CMK (cell line): Measurements from ENCODE around the gene OXNAD1.

ENCODE experiments used
- DNase-seq: peaks from one replicate; pipeline ENCODE4 v3.0.0-alpha.2; 2010; ENCODE audit warnings: low read depth

OXNAD1 gene

GRCh38 chr3:16264708-16265454 is at the start of gene OXNAD1, which contains the start of gene DPH3:
Gene OXNAD1, plus strand, starts transcription at chr3:16265212. Its CDS starts 5,741 bp downstream, at chr3:16270953.
Gene DPH3, minus strand, starts transcription at chr3:16264943. Its CDS starts 67 bp downstream, at chr3:16264876.
- DNase-seq: peak; percentile 98

- DNase-seq: no peak
Observed at GRCh38 chr3:16216373-16216935, 48.6 kb upstream of the OXNAD1 start.

DNA sequence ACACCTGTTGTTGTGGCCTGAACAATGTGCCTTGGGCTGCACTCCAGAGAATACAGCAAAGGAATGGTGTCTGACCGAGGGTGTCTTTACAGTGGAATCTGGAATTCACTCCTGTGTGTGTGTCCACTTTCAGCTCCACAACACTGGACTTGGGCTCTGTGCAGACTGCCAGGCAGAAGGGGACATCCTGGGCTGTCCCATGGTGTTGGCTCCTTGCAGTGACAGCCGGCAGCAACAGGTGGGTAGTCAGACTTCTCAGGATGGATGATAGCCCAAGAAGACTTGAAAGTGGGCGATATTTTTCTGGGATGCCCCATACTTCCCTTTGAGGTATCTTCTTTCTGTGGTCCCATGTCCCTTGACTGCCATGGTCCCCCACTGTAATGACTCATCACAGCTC is 45.2 kb upstream of the OXNAD1 start:
- no peak for DNase-seq

DNA sequence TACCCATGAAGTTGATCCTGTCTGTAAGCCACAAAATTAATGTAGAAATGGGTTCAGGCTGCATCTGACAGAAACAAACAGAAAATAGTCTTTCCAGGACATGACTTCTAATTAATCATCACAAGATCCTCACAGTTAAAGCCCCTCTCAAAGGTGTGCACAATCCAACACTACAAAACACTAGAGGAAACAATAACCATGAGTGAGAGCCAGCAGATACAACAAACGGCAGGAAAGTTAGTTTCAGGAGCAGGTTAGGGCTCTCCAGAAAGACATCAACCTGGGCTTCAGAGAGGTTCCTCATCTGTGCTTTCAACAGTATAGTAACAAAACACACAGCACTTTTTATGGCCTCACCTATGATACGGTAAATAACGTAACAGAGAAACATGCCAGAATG is 43.0 kb upstream of the OXNAD1 start:
- DNase-seq: no peak

GRCh38 chr3:16222547-16222946 is 42.5 kb upstream of the OXNAD1 start:
- no peak for DNase-seq

- DNase-seq: no peak
Observed at GRCh38 chr3:16224325-16224724, 40.7 kb upstream of the OXNAD1 start.

DNA sequence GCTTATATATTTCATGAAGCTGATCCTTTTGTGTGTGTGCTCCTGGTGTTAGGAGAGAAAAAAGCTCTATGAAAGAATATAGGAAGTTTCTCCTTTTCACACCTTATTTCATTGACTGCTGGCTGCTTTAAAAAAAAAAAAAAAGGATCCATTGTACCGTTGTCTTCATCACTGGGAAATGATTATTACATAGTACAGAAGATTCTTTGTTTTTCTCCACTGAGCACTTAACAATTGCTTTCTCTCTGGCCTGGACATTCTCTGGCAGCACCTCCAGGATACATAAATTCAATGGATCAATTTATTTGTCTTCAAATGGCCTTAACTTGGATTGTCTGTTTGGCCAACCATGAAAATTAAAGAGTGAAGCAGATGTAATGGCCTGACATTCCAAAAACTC is 37.4 kb upstream of the OXNAD1 start:
- no peak for DNase-seq

GRCh38 chr3:16229681-16230080 is 35.3 kb upstream of the OXNAD1 start:
- DNase-seq: no peak

- DNase-seq: no peak
Observed at GRCh38 chr3:16231983-16232382, 33.0 kb upstream of the OXNAD1 start.

GRCh38 chr3:16233806-16234205 is 31.2 kb upstream of the OXNAD1 start:
- DNase-seq: no peak

- no peak for DNase-seq
Observed at GRCh38 chr3:16234281-16234680, 30.7 kb upstream of the OXNAD1 start.

DNA sequence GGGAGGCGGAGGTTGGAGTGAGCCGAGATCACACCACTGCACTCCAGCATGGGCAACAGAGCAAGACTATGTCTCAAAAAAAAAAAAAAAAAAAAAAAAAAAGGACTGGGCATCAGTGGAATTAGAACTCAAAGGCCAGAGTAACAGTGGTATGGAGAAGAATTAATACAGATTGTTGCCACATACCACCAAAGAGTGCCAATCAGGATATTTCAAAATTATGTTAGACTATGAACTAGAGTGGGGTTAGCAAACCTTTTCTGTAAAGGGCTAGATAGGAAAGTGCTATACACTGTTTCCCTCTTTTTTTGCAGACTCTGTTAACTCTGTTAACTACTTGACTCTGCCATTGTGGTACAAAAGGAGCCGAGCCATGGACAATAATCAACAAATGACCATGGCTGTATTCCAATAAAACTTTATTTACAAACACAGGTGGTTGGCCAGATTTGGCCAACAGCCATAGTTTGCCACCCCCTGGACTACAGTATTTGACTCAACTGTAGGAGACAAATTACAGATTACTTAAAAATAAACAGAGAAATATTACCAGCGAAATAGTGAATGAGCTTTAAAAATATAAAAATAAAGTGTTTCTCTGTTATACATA is 28.9 kb upstream of the OXNAD1 start:
- DNase-seq: no peak

DNA sequence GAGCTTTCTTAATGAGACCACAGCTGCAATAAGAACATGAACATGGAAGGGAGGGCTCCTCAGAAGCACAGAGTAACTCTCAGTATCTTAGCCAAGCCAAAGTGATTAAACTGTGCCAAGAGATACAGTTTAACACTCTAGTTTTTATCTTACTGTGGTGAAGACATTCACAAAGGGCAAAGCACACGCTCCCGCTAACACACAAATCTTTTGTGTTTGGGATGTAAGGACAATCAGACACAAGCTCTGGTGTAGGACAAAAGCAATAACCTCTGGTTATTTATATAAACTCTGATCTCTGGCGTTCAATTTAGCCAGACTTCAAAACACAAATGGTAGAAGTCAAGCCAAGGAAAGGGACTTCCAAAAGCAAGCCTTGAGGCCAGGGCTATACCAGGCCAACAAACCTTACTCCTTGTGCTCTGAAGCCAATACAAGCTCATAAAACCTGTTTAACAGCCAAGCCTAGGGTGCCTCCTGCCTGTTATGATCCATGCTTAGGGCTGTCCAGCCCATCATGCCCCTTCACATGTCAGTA is 28.1 kb upstream of the OXNAD1 start:
- DNase-seq: no peak

- no peak for DNase-seq
Observed at GRCh38 chr3:16239086-16239770, 25.8 kb upstream of the OXNAD1 start.

- DNase-seq: no peak
Observed at GRCh38 chr3:16239780-16240179, 25.2 kb upstream of the OXNAD1 start.

DNA sequence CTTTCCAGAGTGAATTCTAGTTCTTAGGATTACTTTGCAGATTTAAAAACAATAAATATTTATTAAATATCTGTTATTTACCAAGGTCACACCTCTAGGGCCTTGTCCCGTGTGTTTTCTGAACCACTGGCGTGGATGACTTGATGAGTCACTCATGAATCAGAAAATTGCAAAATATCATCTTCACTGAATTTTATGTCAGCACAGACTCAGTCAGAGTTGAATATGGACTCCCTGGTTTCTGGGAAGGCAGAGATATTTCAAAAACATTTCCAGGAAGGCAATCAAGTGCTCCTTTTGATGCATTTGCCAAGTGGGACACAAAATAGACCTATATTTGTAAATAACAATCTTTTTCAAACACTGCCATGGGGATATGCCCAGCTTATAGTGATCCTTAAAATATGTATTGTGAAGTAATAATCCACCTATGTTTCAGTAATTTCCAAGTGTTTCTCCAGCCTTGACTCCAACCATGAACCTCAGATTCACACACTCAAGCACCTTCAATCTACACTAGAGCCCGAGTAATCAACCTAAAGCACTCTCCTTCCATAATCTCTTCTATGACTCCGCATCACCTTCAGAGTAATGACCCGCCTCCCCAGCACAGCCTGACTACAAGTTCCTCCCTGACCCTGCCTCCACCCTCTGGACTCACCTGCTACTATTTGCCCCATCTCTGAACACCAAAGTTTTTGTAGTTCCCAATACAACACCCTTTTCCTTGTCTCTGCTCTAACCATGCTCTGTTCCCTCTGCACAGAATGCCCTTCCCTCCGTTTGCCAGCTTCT is 24.6 kb upstream of the OXNAD1 start:
- DNase-seq: no peak

GRCh38 chr3:16241225-16241624 is 23.8 kb upstream of the OXNAD1 start:
- DNase-seq: no peak

- DNase-seq: no peak
Observed at GRCh38 chr3:16242177-16242576, 22.8 kb upstream of the OXNAD1 start.

DNA sequence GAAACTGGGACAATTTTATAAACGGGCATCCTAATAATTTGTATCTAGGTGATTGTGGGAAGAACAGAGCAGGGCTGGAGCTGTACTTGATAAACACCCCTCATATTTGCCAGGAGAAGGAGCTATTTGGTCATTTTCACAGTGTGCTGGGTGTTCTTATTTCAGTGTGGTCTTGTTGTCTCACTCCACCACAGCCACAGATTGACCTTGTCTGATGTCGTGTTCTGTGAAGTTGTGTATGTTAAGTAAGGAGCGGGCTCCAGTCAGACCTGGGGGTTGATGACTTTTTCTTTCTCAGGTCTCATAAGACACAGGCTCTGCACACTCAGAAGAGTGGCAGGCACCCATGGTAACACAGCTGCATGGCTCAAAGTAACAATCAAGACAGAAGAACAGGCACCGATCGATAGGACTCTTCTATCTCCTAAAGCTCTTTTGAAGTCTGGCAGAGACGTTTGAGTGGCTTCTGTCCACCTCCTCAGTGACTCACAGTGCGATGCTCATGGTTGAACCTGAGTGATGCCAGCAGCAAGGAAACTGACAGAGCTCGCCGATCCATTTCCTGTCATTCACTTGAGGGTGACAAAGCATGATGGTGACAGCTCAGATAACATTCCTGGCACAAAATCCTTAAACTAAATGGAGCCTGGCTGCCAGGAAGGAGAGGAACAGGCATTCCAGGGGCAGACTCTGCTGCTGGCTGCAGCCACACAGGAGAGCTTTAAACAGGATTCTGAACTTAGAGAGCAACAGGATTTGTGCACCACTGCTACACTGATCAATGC is 21.1 kb upstream of the OXNAD1 start:
- DNase-seq: no peak

- DNase-seq: no peak
Observed at GRCh38 chr3:16245609-16246008, 19.4 kb upstream of the OXNAD1 start.
